Neutrophil (primary cell): ENCODE data around the gene IFT43.

Experiments used
- H3K27ac ChIP-seq: fragments of 200-600 bp; sonication (generic); 2 replicates; pipeline ENCODE4 v1.5.1; 2016; ENCODE audit warnings: mild to moderate bottlenecking, moderate library complexity
- H3K27me3 ChIP-seq: fragments of 200-600 bp; sonication (generic); 2 replicates; pipeline ENCODE4 v1.6.0; 2016; ENCODE audit warnings: mild to moderate bottlenecking
- H3K36me3 ChIP-seq: fragments of 200-600 bp; sonication (generic); 2 replicates; pipeline ENCODE4 v1.5.1; 2017
- H3K4me1 ChIP-seq, 2 experiments: fragments of 200-600 bp in 1 of 2; sonication (generic) in 1 of 2; 1 replicate in 1 of 2; 2 replicates in 1 of 2; pipeline versions ENCODE4 v1.5.1 to v1.6.1; 2013 to 2016; ENCODE audit warnings: low read depth in 1 of 2, low read length in 1 of 2, mild to moderate bottlenecking in 1 of 2, moderate library complexity in 1 of 2; ENCODE audit not compliant: control insufficient read depth in 1 of 2, insufficient read depth in 1 of 2
- H3K4me3 ChIP-seq, 2 experiments: fragments of 200-600 bp in 1 of 2; sonication (generic) in 1 of 2; 1 replicate in 1 of 2; 2 replicates in 1 of 2; pipeline ENCODE4 v1.5.1; 2013 to 2016; ENCODE audit warnings: low read depth in 1 of 2, low read length in 1 of 2, mild to moderate bottlenecking in 1 of 2, moderate library complexity in 1 of 2
- H3K9me3 ChIP-seq: fragments of 200-600 bp; sonication (generic); 2 replicates; pipeline ENCODE4 v1.5.1; 2016
- TF ChIP-seq, protein P1 (sequence below): fragments of 200-600 bp; sonication (generic); IDR thresholded peaks from 2 replicates; pipeline ENCODE4 v1.5.1; 2016; ENCODE audit warnings: antibody characterized with exemption

Gene IFT43

GRCh38 chr14:76121089-76121748, 135.7 kb downstream of the IFT43 start:
- TF ChIP-seq, protein P1, sequence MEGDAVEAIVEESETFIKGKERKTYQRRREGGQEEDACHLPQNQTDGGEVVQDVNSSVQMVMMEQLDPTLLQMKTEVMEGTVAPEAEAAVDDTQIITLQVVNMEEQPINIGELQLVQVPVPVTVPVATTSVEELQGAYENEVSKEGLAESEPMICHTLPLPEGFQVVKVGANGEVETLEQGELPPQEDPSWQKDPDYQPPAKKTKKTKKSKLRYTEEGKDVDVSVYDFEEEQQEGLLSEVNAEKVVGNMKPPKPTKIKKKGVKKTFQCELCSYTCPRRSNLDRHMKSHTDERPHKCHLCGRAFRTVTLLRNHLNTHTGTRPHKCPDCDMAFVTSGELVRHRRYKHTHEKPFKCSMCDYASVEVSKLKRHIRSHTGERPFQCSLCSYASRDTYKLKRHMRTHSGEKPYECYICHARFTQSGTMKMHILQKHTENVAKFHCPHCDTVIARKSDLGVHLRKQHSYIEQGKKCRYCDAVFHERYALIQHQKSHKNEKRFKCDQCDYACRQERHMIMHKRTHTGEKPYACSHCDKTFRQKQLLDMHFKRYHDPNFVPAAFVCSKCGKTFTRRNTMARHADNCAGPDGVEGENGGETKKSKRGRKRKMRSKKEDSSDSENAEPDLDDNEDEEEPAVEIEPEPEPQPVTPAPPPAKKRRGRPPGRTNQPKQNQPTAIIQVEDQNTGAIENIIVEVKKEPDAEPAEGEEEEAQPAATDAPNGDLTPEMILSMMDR, result no peak
- Histone ChIP-seq H3K27me3 (peaks cover 15% of the 10 kb centered on the region), H3K4me1 (no peaks in the 10 kb centered on the region), H3K27ac (no peak overlapping the region), H3K9me3 (no peaks in the 10 kb centered on the region), H3K4me3 (no peak overlapping the region), H3K36me3 (no peaks in the 10 kb centered on the region)

DNA sequence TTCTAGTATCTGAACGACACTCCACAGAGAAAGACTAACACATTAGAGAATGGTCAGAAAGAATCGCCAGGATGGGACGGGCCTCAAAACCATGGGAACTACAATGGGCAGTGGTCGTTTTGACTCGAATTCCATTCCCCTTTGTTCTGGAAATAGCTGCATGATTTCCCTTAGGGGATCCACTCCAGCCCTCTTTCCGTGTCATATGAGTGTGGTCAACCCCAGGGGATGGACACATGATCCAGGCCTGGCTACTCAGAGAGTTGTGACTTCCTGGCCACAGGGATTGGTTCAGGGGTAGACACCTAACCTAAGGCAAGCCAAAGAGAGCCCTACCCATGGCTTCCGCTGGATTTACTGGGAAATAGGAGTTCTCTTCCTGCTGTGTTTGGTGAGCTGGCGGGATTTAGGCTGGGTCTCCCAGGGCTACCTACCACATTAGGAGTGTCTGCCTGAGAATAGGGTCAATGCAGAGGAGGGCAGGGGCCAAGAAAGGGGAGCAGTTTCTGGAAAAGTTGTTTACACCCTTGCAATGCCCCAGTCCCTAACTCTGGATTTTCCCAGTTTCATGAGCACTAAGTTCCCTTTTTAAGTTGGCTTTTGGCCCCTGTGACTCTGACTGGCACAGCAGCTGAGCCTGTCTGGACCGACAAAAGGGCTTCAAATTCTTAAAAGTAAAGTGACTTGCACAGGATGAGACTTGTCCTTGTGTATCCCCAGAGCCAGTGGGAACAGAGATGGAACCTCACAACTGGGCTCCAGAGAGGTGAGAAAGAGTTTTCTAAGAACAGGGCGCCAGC, 138.1 kb downstream of the IFT43 start:
- Histone ChIP-seq H3K4me1 (no peaks in the 10 kb centered on the region), H3K36me3 (no peaks in the 10 kb centered on the region)
- TF ChIP-seq, protein P1, result no peak

DNA sequence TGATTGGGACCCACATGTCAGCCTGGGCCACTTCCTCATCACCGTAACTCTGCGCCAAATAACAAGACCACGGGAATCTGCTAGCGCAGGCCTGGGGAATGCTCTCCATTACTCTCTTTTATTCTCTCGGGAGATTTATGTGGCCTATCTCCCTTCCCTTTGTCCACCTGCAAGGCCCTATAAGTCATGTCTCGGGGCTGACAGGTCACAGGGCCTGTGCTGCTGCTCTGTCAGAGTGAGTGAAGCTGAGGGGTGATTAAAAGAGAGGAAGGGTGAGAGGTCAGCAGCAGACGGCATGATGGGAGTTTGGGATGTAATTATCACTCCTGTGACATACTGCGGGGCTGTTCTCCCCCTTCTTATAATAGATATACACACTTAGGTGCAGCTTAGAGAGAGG, 139.9 kb downstream of the IFT43 start:
- peaks cover 40% of the 10 kb centered on the region for H3K27me3 ChIP-seq
- no peaks in the 10 kb centered on the region for H3K36me3 ChIP-seq
- TF ChIP-seq, protein P1, result no peak
- no peak overlapping the region for H3K27ac ChIP-seq
- H3K4me3 ChIP-seq, result no peak overlapping the region
- H3K4me1 ChIP-seq, result no peaks in the 10 kb centered on the region
- H3K9me3 ChIP-seq, result no peaks in the 10 kb centered on the region

More for the DNA sequence above, 138.1 kb downstream of the IFT43 start:
- Histone ChIP-seq H3K4me3 (no peak overlapping the region), H3K27me3 (peaks cover 22% of the 10 kb centered on the region), H3K27ac (no peak overlapping the region), H3K9me3 (no peaks in the 10 kb centered on the region)

DNA sequence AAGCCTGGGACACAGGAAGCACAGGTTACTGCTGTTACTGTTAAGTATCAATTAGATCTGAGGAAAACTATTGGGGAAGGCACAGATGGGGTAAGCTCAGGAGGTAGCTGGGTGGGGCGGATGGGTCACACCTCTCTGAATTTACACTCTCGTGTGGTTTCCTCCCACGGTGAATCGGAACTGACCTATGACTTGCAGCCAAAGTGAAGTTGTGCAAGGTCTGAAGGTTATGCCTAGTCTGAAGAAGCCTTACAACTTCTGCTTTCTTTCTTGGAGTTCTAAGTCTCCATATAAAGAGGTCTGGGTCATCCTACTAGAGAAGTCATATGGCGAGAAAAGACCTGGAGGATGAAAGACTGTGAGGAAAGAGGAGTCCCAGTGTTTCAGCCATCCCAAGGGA, 140.5 kb downstream of the IFT43 start:
- Histone ChIP-seq H3K27ac (no peak overlapping the region), H3K36me3 (no peaks in the 10 kb centered on the region), H3K4me3 (no peak overlapping the region), H3K9me3 (no peaks in the 10 kb centered on the region), H3K4me1 (no peaks in the 10 kb centered on the region), H3K27me3 (peaks cover 45% of the 10 kb centered on the region)
- TF ChIP-seq, protein P1, result no peak

- Histone ChIP-seq H3K27ac (no peak overlapping the region), H3K27me3 (peaks cover 77% of the 10 kb centered on the region), H3K9me3 (no peaks in the 10 kb centered on the region), H3K36me3 (no peaks in the 10 kb centered on the region), H3K4me3 (no peak overlapping the region), H3K4me1 (no peaks in the 10 kb centered on the region)
- TF ChIP-seq, protein P1, result no peak
Observed at GRCh38 chr14:76129851-76130576, 144.5 kb downstream of the IFT43 start.
